Measurements from ENCODE around the gene MESD.
"Not testable (repeated sequence)": the region's sequence is repeated elsewhere in the genome, so short reads cannot be mapped to it uniquely, and the experiment has no call there.

Gene MESD

GRCh38 chr15:80967451-80967850, 22.2 kb downstream of the MESD start:
- Histone ChIP-seq H2BK120ac (ENCODE audit: low read depth, low read length) (no peak overlapping the region), H3K4me2 (ENCODE audit: low read length, poor library complexity, severe bottlenecking) (peak overlapping the region; percentile 45), H4K8ac (ENCODE audit: low read length) (no peak overlapping the region), H2AFZ (ENCODE audit: low read depth, low read length) (no peak overlapping the region), H3K27me3 (ENCODE audit: control insufficient read depth in 1 of 2, insufficient read depth in 1 of 2, low read length in 2 of 2) (no peaks in the 10 kb centered on the region), H4K91ac (ENCODE audit: low read length) (no peak overlapping the region), H3K4me3 (ENCODE audit: insufficient read depth in 1 of 2, low read depth in 1 of 2, low read length in 2 of 2) (no peak overlapping the region), H3K36me3 (ENCODE audit: control insufficient read depth in 1 of 2, insufficient read depth in 2 of 2, low read depth in 1 of 2, low read length in 2 of 2) (peaks cover 5 to 30% of the 10 kb centered on the region in 2 experiments), H3K9ac (ENCODE audit: low read length) (no peak overlapping the region), H3K79me1 (replicated peaks; ENCODE audit: low read length, poor library complexity, severe bottlenecking) (peaks cover 11% of the 10 kb centered on the region), H2BK12ac (ENCODE audit: low read length in 2 of 2) (no peak overlapping the region), H3K18ac (ENCODE audit: low read depth in 1 of 2, low read length in 2 of 2) (no peak overlapping the region), H2BK5ac (ENCODE audit: low read depth, low read length, poor library complexity, severe bottlenecking) (no peak overlapping the region), H2BK15ac (ENCODE audit: low read depth, poor library complexity, severe bottlenecking) (no peak overlapping the region), H3K4me1 (ENCODE audit: control insufficient read depth, insufficient read depth, low read depth, low read length) (peaks cover 15% of the 10 kb centered on the region), H3K9me3 (ENCODE audit: control insufficient read depth, low read length) (no peaks in the 10 kb centered on the region), H3K23ac (ENCODE audit: low read length in 2 of 2) (no peak overlapping the region), H2AK5ac (ENCODE audit: low read length, severe bottlenecking) (peak overlapping the region; percentile 99), H3K4ac (ENCODE audit: low read depth in 1 of 2, low read length in 2 of 2) (no peak overlapping the region), H3K14ac (ENCODE audit: low read length in 2 of 2) (peak overlapping the region in 1 of 2 experiments; percentile 36), H3K27ac (ENCODE audit: low read length, poor library complexity, severe bottlenecking) (peak overlapping the region; percentile 71)
- WGBS: 20% methylated on average over 3 of the region's 3 CpGs
- peak; percentile 50 for DNase-seq

DNA sequence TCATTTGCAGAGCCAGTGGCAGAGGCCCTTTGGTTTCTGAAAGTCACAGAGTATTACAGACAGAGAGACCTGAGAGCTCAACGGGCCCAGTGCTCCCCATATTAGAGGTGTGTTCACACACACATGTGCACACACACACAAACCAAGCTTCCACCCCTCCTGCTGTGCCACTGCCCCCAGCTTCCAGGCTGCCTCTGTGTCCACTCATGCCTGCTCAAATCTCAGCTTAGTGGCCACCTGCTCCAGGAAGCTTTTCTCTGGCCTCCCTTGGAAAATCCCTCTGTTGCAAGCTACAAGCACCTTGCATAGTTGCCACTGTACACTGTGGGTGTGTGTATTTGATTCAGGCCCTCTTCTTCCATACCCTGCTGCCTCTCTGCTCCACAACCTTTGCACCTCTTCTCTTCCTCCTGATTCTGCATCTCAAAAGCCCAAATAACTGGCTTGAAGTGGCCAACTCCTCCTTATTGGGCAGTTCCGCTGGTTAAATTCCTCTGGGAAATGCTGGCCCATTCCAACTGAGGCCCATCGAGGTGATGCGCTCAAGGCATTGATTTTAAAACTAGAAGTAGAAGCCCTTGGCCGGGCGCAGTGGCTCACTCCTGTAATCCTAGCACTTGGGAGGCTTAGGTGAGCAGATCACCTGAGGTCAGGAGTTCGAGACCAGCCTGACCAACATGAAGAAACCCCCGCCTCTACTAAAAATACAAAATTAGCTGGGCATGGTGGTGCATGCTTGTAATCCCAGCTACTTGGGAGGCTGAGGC, 23.0 kb downstream of the MESD start:
- no peak overlapping the region for H2BK120ac ChIP-seq (ENCODE audit: low read depth, low read length)
- peak overlapping the region in 1 of 2 experiments; percentile 18 for H3K18ac ChIP-seq (ENCODE audit: low read depth in 1 of 2, low read length in 2 of 2)
- H3K14ac ChIP-seq (ENCODE audit: low read length in 2 of 2): no peak overlapping the region
- no peaks in the 10 kb centered on the region for H3K27me3 ChIP-seq (ENCODE audit: control insufficient read depth in 1 of 2, insufficient read depth in 1 of 2, low read length in 2 of 2)
- H3K23ac ChIP-seq (ENCODE audit: low read length in 2 of 2): no peak overlapping the region
- no peaks in the 10 kb centered on the region for H3K9me3 ChIP-seq (ENCODE audit: control insufficient read depth, low read length)
- H3K4me1 ChIP-seq (ENCODE audit: control insufficient read depth, insufficient read depth, low read depth, low read length): peaks cover 15% of the 10 kb centered on the region
- no peak overlapping the region for H3K4me3 ChIP-seq (ENCODE audit: insufficient read depth in 1 of 2, low read depth in 1 of 2, low read length in 2 of 2)
- peak overlapping the region; percentile 88 for H2BK15ac ChIP-seq (ENCODE audit: low read depth, poor library complexity, severe bottlenecking)
- peaks cover 9% of the 10 kb centered on the region for H3K79me1 ChIP-seq (replicated peaks; ENCODE audit: low read length, poor library complexity, severe bottlenecking)
- H3K4ac ChIP-seq (ENCODE audit: low read depth in 1 of 2, low read length in 2 of 2): no peak overlapping the region
- no peak overlapping the region for H3K9ac ChIP-seq (ENCODE audit: low read length)
- H4K8ac ChIP-seq (ENCODE audit: low read length): no peak overlapping the region
- 97% methylated on average over 7 of the region's 8 CpGs for WGBS
- no peak for DNase-seq
- peaks cover 3 to 25% of the 10 kb centered on the region in 2 experiments for H3K36me3 ChIP-seq (ENCODE audit: control insufficient read depth in 1 of 2, insufficient read depth in 2 of 2, low read depth in 1 of 2, low read length in 2 of 2)
- H2BK12ac ChIP-seq (ENCODE audit: low read length in 2 of 2): peak overlapping the region in 1 of 2 experiments; percentile 10
- H3K27ac ChIP-seq (ENCODE audit: low read length, poor library complexity, severe bottlenecking): no peak overlapping the region
- no peak overlapping the region for H2AFZ ChIP-seq (ENCODE audit: low read depth, low read length)
- H2AK5ac ChIP-seq (ENCODE audit: low read length, severe bottlenecking): peak overlapping the region; percentile 55
- no peak overlapping the region for H4K91ac ChIP-seq (ENCODE audit: low read length)
- no peak overlapping the region for H3K4me2 ChIP-seq (ENCODE audit: low read length, poor library complexity, severe bottlenecking)
- H2BK5ac ChIP-seq (ENCODE audit: low read depth, low read length, poor library complexity, severe bottlenecking): no peak overlapping the region

- not testable (repeated sequence) for H3K4me3 ChIP-seq (ENCODE audit: insufficient read depth in 1 of 2, low read depth in 1 of 2, low read length in 2 of 2); H3K4ac ChIP-seq (ENCODE audit: low read depth in 1 of 2, low read length in 2 of 2); H2BK120ac ChIP-seq (ENCODE audit: low read depth, low read length); H2BK12ac ChIP-seq (ENCODE audit: low read length in 2 of 2); H3K79me1 ChIP-seq (replicated peaks; ENCODE audit: low read length, poor library complexity, severe bottlenecking); H4K91ac ChIP-seq (ENCODE audit: low read length); H2AK5ac ChIP-seq (ENCODE audit: low read length, severe bottlenecking); H3K9ac ChIP-seq (ENCODE audit: low read length); H2BK15ac ChIP-seq (ENCODE audit: low read depth, poor library complexity, severe bottlenecking); H3K14ac ChIP-seq (ENCODE audit: low read length in 2 of 2); H4K8ac ChIP-seq (ENCODE audit: low read length); DNase-seq; H3K27ac ChIP-seq (ENCODE audit: low read length, poor library complexity, severe bottlenecking); H2AFZ ChIP-seq (ENCODE audit: low read depth, low read length); H3K23ac ChIP-seq (ENCODE audit: low read length in 2 of 2); H3K18ac ChIP-seq (ENCODE audit: low read depth in 1 of 2, low read length in 2 of 2); H3K4me2 ChIP-seq (ENCODE audit: low read length, poor library complexity, severe bottlenecking); H3K27me3 ChIP-seq (ENCODE audit: control insufficient read depth in 1 of 2, insufficient read depth in 1 of 2, low read length in 2 of 2); H2BK5ac ChIP-seq (ENCODE audit: low read depth, low read length, poor library complexity, severe bottlenecking); H3K9me3 ChIP-seq (ENCODE audit: control insufficient read depth, low read length)
- peaks cover 3 to 28% of the 10 kb centered on the region in 2 experiments for H3K36me3 ChIP-seq (ENCODE audit: control insufficient read depth in 1 of 2, insufficient read depth in 2 of 2, low read depth in 1 of 2, low read length in 2 of 2)
- H3K4me1 ChIP-seq (ENCODE audit: control insufficient read depth, insufficient read depth, low read depth, low read length): peaks cover 15% of the 10 kb centered on the region
Observed at GRCh38 chr15:80965454-80965853, 24.2 kb downstream of the MESD start.

DNA sequence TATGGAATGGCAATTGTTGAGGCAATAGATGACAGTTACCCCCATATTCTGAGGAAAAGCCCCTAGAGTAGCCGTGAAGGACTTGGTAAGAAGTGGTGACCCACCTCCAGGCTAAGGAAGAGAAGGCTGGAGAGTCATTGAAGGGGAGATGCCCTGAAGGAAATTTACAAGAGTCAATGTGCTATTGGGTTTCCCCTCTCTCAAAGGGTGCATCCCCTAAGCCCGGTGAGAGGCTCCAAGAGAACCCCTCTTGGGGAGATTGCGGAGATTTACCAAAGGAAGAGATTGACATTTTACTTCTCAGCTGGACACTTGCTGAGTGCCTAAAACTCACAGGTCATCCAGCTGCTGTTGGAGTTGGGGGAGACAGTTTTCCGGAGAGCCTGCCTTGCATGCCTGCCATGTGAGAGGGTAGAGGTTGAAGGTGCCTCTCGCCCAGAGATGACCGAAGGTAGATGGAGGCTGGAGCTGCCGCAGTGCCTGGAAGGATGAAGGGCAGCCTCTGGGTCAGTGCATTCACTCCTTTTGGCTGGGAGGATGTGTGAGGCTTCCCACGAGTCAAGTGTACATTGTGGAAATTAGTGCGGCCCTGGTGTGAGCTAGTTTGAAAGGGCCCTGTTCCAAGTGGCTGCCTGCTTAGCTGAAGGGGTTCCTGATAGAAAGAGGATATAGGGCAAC, 30.7 kb downstream of the MESD start:
- no peak overlapping the region for H2AK5ac ChIP-seq (ENCODE audit: low read length, severe bottlenecking)
- no peak overlapping the region for H3K27ac ChIP-seq (ENCODE audit: low read length, poor library complexity, severe bottlenecking)
- H2BK5ac ChIP-seq (ENCODE audit: low read depth, low read length, poor library complexity, severe bottlenecking): no peak overlapping the region
- over 99% methylated on average over 9 of the region's 9 CpGs for WGBS
- H3K9me3 ChIP-seq (ENCODE audit: control insufficient read depth, low read length): no peaks in the 10 kb centered on the region
- H3K14ac ChIP-seq (ENCODE audit: low read length in 2 of 2): no peak overlapping the region
- H3K4me2 ChIP-seq (ENCODE audit: low read length, poor library complexity, severe bottlenecking): no peak overlapping the region
- H3K9ac ChIP-seq (ENCODE audit: low read length): no peak overlapping the region
- H4K8ac ChIP-seq (ENCODE audit: low read length): no peak overlapping the region
- no peak overlapping the region for H2BK120ac ChIP-seq (ENCODE audit: low read depth, low read length)
- H3K4me1 ChIP-seq (ENCODE audit: control insufficient read depth, insufficient read depth, low read depth, low read length): peaks cover 7% of the 10 kb centered on the region
- H2BK15ac ChIP-seq (ENCODE audit: low read depth, poor library complexity, severe bottlenecking): no peak overlapping the region
- H4K91ac ChIP-seq (ENCODE audit: low read length): no peak overlapping the region
- peaks cover 10 to 12% of the 10 kb centered on the region in 2 experiments for H3K36me3 ChIP-seq (ENCODE audit: control insufficient read depth in 1 of 2, insufficient read depth in 2 of 2, low read depth in 1 of 2, low read length in 2 of 2)
- H2AFZ ChIP-seq (ENCODE audit: low read depth, low read length): no peak overlapping the region
- no peak overlapping the region for H3K4me3 ChIP-seq (ENCODE audit: insufficient read depth in 1 of 2, low read depth in 1 of 2, low read length in 2 of 2)
- H2BK12ac ChIP-seq (ENCODE audit: low read length in 2 of 2): no peak overlapping the region
- no peaks in the 10 kb centered on the region for H3K27me3 ChIP-seq (ENCODE audit: control insufficient read depth in 1 of 2, insufficient read depth in 1 of 2, low read length in 2 of 2)
- peak overlapping the region in 1 of 2 experiments; percentile 29 for H3K18ac ChIP-seq (ENCODE audit: low read depth in 1 of 2, low read length in 2 of 2)
- peaks cover 11% of the 10 kb centered on the region for H3K79me1 ChIP-seq (replicated peaks; ENCODE audit: low read length, poor library complexity, severe bottlenecking)
- H3K4ac ChIP-seq (ENCODE audit: low read depth in 1 of 2, low read length in 2 of 2): no peak overlapping the region
- H3K23ac ChIP-seq (ENCODE audit: low read length in 2 of 2): no peak overlapping the region
- no peak for DNase-seq
